HEK293 (cell line): ENCODE measurements around the gene TRIM34.
"Not testable (repeated sequence)": the region's sequence is repeated elsewhere in the genome, so short reads cannot be mapped to it uniquely, and the experiment has no call there.

Experiments used
- CTCF ChIA-PET: fragments of 350-600 bp; formaldehyde crosslinking; extraction: SDS; loops from one replicate; lab custom pipeline; 2021; ENCODE audit warnings: antibody characterized with exemption; lab: Yijun Ruan, JAX
- POLR2A ChIA-PET: fragments of 300-600 bp; formaldehyde crosslinking; extraction: SDS; loops from one replicate; lab custom pipeline; 2020; ENCODE audit warnings: antibody characterized with exemption, inconsistent platforms; lab: Yijun Ruan, JAX
- H3K27ac ChIP-seq: fragments of 200-500 bp; sonication (Bioruptor generic); 2 replicates; pipeline ENCODE4 v1.5.1; 2014; ENCODE audit warnings: low read depth, low read length, control low read depth, inconsistent platforms; ENCODE audit errors: extremely low read depth
- H3K36me3 ChIP-seq, 2 experiments: fragments of 200-500 bp in 1 of 2; sonication (Bioruptor generic) in 1 of 2; 1 replicate in 1 of 2; 2 replicates in 1 of 2; pipeline ENCODE4 v1.5.1; 2014 to 2017; ENCODE audit warnings: inconsistent platforms in 2 of 2, low read length in 2 of 2; ENCODE audit not compliant: control insufficient read depth in 2 of 2, insufficient read depth in 1 of 2
- H3K4me1 ChIP-seq: fragments of 200-500 bp; sonication (Bioruptor generic); 2 replicates; pipeline ENCODE4 v1.5.1; 2014; ENCODE audit warnings: mild to moderate bottlenecking, low read length, inconsistent platforms; ENCODE audit not compliant: control insufficient read depth, insufficient read depth
- H3K4me3 ChIP-seq: 2 replicates; pipeline ENCODE4 v1.5.1; 2011; ENCODE audit warnings: low read depth, mild to moderate bottlenecking, control low read depth, low read length, moderate library complexity
- H3K9me3 ChIP-seq: fragments of 200-500 bp; sonication (Bioruptor generic); 2 replicates; pipeline ENCODE4 v1.5.1; 2014; ENCODE audit warnings: low read depth, low read length, inconsistent platforms; ENCODE audit not compliant: control insufficient read depth, insufficient read depth
- CTCF ChIP-seq: fragments of 450-650 bp; formaldehyde crosslinking; IDR thresholded peaks from 2 replicates; pipeline ENCODE4 v1.5.1; 2016; ENCODE audit warnings: missing biosample characterization, missing genetic modification characterization
- GLI4 ChIP-seq: fragments of 450-650 bp; formaldehyde crosslinking; IDR thresholded peaks from 2 replicates; pipeline ENCODE4 v1.5.1; 2016; ENCODE audit warnings: missing biosample characterization, missing genetic modification characterization
- GLIS1 ChIP-seq: fragments of 450-650 bp; formaldehyde crosslinking; IDR thresholded peaks from 2 replicates; pipeline ENCODE4 v1.5.1; 2016; ENCODE audit warnings: missing biosample characterization, missing genetic modification characterization
- IKZF3 ChIP-seq: fragments of 450-650 bp; IDR thresholded peaks from 2 replicates; pipeline ENCODE4 v1.5.0; 2018; ENCODE audit warnings: missing biosample characterization, mild to moderate bottlenecking, missing genetic modification characterization, moderate library complexity
- TSHZ1 ChIP-seq: fragments of 450-650 bp; formaldehyde crosslinking; IDR thresholded peaks from 2 replicates; pipeline ENCODE4 v1.5.1; 2016; ENCODE audit warnings: missing biosample characterization, missing genetic modification characterization, borderline replicate concordance
- ZFP41 ChIP-seq: fragments of 450-650 bp; formaldehyde crosslinking; IDR thresholded peaks from 2 replicates; pipeline ENCODE4 v1.5.1; 2016; ENCODE audit warnings: missing biosample characterization, missing genetic modification characterization, borderline replicate concordance
- ZNF138 ChIP-seq: fragments of 450-650 bp; formaldehyde crosslinking; IDR thresholded peaks from 2 replicates; pipeline ENCODE4 v1.5.1; 2016; ENCODE audit warnings: missing biosample characterization, missing genetic modification characterization, borderline replicate concordance
- ZNF146 ChIP-seq: fragments of 450-650 bp; formaldehyde crosslinking; IDR thresholded peaks from 2 replicates; pipeline ENCODE4 v1.5.1; 2016; ENCODE audit warnings: missing biosample characterization, missing genetic modification characterization
- ZNF26 ChIP-seq: fragments of 450-650 bp; formaldehyde crosslinking; IDR thresholded peaks from 2 replicates; pipeline ENCODE4 v1.5.1; 2016; ENCODE audit warnings: missing biosample characterization, missing genetic modification characterization
- ZNF324 ChIP-seq: fragments of 450-650 bp; formaldehyde crosslinking; IDR thresholded peaks from 2 replicates; pipeline ENCODE4 v1.5.1; 2016; ENCODE audit warnings: missing biosample characterization, missing genetic modification characterization
- ZNF362 ChIP-seq: fragments of 450-650 bp; formaldehyde crosslinking; IDR thresholded peaks from 2 replicates; pipeline ENCODE4 v1.5.1; 2016; ENCODE audit warnings: missing biosample characterization, missing genetic modification characterization
- ZNF426 ChIP-seq: fragments of 450-650 bp; formaldehyde crosslinking; IDR thresholded peaks from 2 replicates; pipeline ENCODE4 v1.5.1; 2017; ENCODE audit warnings: missing biosample characterization, missing genetic modification characterization, mild to moderate bottlenecking, inconsistent platforms, moderate library complexity
- ZNF561 ChIP-seq: fragments of 450-650 bp; IDR thresholded peaks from 2 replicates; pipeline ENCODE4 v1.5.1; 2018; ENCODE audit warnings: missing biosample characterization, missing genetic modification characterization, borderline replicate concordance
- ZNF621 ChIP-seq: fragments of 450-650 bp; formaldehyde crosslinking; IDR thresholded peaks from 2 replicates; pipeline ENCODE4 v1.5.1; 2017; ENCODE audit warnings: missing biosample characterization, missing genetic modification characterization
- ZNF624 ChIP-seq: fragments of 450-650 bp; formaldehyde crosslinking; IDR thresholded peaks from 2 replicates; pipeline ENCODE4 v1.5.1; 2017; ENCODE audit warnings: missing biosample characterization, missing genetic modification characterization
- ZNF654 ChIP-seq: fragments of 450-650 bp; formaldehyde crosslinking; IDR thresholded peaks from 2 replicates; pipeline ENCODE4 v1.5.1; 2016; ENCODE audit warnings: low read depth, missing biosample characterization, missing genetic modification characterization
- ZNF785 ChIP-seq: fragments of 450-650 bp; formaldehyde crosslinking; IDR thresholded peaks from 2 replicates; pipeline ENCODE4 v1.5.1; 2016; ENCODE audit warnings: missing biosample characterization, missing genetic modification characterization
- ZSCAN16 ChIP-seq: fragments of 450-650 bp; formaldehyde crosslinking; IDR thresholded peaks from 2 replicates; pipeline ENCODE4 v1.5.1; 2016; ENCODE audit warnings: missing biosample characterization, missing genetic modification characterization

TRIM34 gene

GRCh38 chr11:5600374-5600851 lies 24.4 kb upstream of the TRIM34 start (continued):
- TF ChIP-seq CTCF (tag by site-specific recombination) (peak; percentile 66), ZNF785 (tag by site-specific recombination) (no peak), ZNF426 (tag by site-specific recombination) (no peak), GLIS1 (tag by site-specific recombination) (no peak), TSHZ1 (tag by site-specific recombination) (no peak), ZNF621 (no peak), ZNF654 (peak; percentile 28), ZNF561 (tag by site-specific recombination) (no peak)
- TF ChIP-seq, all 188 proteins: peak for 3

GRCh38 chr11:5602791-5603190 lies 22.0 kb upstream of the TRIM34 start:
- H3K36me3 ChIP-seq = peaks cover 0 to 27% of the 10 kb centered on the region in 2 experiments; a peak in 1 of 3 replicates
- H3K27ac ChIP-seq, H3K4me3 ChIP-seq, H3K9me3 ChIP-seq, POLR2A ChIA-PET, H3K4me1 ChIP-seq: not testable (repeated sequence)
- CTCF ChIA-PET = interaction anchor here (0.5 kb wide), 1 partner anchor 627 kb away, joined by 3 read pairs; no protein-coding TSS in a partner anchor

- Histone ChIP-seq H3K4me1 (no peaks in the 10 kb centered on the region), H3K4me3 (no peak overlapping the region), H3K36me3 (peaks cover 0 to 33% of the 10 kb centered on the region in 2 experiments; a peak in 1 of 3 replicates), H3K27ac (no peak overlapping the region), H3K9me3 (no peaks in the 10 kb centered on the region)
- TF ChIP-seq ZNF426 (tag by site-specific recombination) = no peak
- no peak for TF ChIP-seq ZNF624 (tag by site-specific recombination)
- no peak for TF ChIP-seq ZFP41
- no peak for TF ChIP-seq ZSCAN16 (tag by site-specific recombination)
- TF ChIP-seq ZNF146 (tag by site-specific recombination) = no peak
- TF ChIP-seq ZNF324 (tag by site-specific recombination) = no peak
- TF ChIP-seq, all 188 proteins: peak for 0
- ChIA-PET CTCF (interaction anchor here (0.5 kb wide), 1 partner anchor 627 kb away, joined by 3 read pairs; no protein-coding TSS in a partner anchor), POLR2A (no interaction called here)
These were observed 21.5 kb upstream of the TRIM34 start for GRCh38 chr11:5603326-5603725.

- H3K27ac ChIP-seq = no peak overlapping the region
- H3K36me3 ChIP-seq = peaks cover 0 to 39% of the 10 kb centered on the region in 2 experiments; a peak in 1 of 3 replicates
- H3K9me3 ChIP-seq = no peaks in the 10 kb centered on the region
- H3K4me1 ChIP-seq = no peaks in the 10 kb centered on the region
- CTCF ChIA-PET = interaction anchor here (0.6 kb wide), 1 partner anchor 40 kb away, joined by 3 read pairs; no protein-coding TSS in a partner anchor
- TF ChIP-seq ZNF362 (tag by site-specific recombination) = no peak
- no peak for TF ChIP-seq GLI4 (tag by site-specific recombination)
- TF ChIP-seq ZNF138 (tag by site-specific recombination) = no peak
- TF ChIP-seq IKZF3 (tag by site-specific recombination) = no peak
- no peak for TF ChIP-seq ZNF26 (tag by site-specific recombination)
- POLR2A ChIA-PET = no interaction called here
- H3K4me3 ChIP-seq = no peak overlapping the region
These were observed 19.9 kb upstream of the TRIM34 start for GRCh38 chr11:5604896-5605295.
